ENCODE measurements around the gene C2CD4D.

DNA sequence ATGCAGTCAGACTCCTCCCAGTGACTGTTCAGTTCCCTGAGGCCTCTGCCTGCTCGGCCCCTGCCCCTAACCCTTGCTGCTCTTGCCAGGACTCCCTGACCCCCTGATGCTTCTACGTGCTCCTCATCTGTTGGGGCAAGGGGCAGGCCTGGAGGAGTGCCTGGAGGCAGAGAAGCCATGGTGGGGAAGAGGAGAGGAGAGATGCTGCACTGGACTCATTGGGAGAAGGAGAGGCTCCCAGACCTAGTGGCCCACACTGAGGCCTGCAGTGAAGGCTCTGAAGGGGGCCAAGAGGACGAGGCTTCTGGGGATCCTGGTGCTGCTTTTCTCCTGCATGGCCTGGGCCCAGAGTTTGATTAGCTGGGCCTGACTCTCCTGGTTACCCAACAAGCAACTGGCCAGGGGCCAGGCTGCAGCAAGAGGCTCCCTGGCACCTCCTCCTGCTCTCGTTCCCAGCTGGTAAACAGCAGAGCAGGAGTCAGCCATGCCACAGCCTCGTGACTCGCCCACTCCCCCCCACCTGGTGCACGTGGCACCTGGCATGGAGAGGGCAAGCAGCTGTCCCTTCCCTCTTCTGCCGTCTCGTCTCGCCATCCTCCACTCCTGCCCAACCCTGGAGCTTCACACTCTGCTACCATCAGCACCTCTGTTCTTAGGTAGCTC, 7.2 kb downstream of the C2CD4D start:
- no peak for TF ChIP-seq FOSL2 (IDR thresholded peaks at IDR 0.05)
- no peak for TF ChIP-seq FOSL2 (CRISPR knock-in tag; IDR thresholded peaks at IDR 0.05)
- no peak for TF ChIP-seq CTCF (IDR thresholded peaks at IDR 0.05)
- no peak for TF ChIP-seq RAD21 (conservative IDR thresholded peaks at IDR 0.05 in 1 of 2, IDR thresholded peaks at IDR 0.05 in 1 of 2)
- no peak for TF ChIP-seq POLR2A (IDR thresholded peaks at IDR 0.05; ENCODE audit: low read length)
- TF ChIP-seq RNF2 (IDR thresholded peaks at IDR 0.05; ENCODE audit: borderline replicate concordance, low read depth): no peak
- no peak for TF ChIP-seq BHLHE40 (IDR thresholded peaks at IDR 0.05; ENCODE audit: low read depth, low read length)
- TF ChIP-seq EP300 (IDR thresholded peaks at IDR 0.05): no peak
- no peak for TF ChIP-seq REST (IDR thresholded peaks at IDR 0.05)
- no peak for TF ChIP-seq MAX (IDR thresholded peaks at IDR 0.05)
